LoVo (cell line): ENCODE measurements around the gene LRRC2.

Source experiments
- DNase-seq: peaks from one replicate; pipeline ENCODE4 v3.0.0-alpha.2; 2016; ENCODE audit warnings: low spot score

The LRRC2 gene

DNA sequence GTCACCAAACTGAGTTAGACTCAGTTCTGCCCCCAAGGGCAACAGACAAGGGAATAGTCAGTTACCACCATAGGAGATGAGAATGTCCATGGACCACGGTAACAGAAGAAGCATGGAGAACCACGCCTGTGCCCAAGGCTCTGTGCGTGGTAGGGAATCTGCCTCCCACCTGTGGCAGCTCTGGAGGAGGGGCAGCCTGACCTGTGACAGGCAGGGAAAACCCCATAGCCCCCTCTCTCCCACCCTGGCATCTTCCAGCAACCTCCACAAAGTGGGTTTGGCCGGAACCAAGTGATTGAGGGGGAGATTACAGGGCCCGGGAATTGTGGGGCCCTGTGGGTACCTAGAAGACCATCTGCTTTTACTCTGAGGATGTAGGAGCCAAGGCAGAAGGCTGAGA is 87.1 kb downstream of the LRRC2 start:
- no peak for DNase-seq

- DNase-seq: no peak
Measured at GRCh38 chr3:46478341-46478740, 87.8 kb downstream of the LRRC2 start.

GRCh38 chr3:46477756-46478155 is 88.3 kb downstream of the LRRC2 start:
- no peak for DNase-seq

DNA sequence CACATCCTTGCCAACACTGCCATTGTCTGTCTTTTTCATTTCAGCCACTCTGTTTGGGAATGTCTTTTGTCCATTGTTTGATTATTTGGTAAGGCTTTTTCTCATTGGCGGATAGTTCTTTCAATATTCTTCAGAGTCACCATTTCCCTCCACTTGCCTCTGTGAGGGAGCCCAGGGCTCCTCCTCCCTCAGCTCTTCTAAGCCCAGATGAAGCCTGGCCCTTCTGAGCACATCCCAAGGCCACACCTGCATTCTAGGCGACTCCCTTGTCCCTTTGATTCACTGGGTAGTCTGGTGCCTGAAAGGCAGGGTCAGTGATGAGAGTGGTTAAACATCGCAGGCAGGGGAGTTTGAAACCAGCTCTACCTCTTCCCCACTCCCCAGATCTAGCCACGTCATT is 89.0 kb downstream of the LRRC2 start:
- DNase-seq: no peak

DNA sequence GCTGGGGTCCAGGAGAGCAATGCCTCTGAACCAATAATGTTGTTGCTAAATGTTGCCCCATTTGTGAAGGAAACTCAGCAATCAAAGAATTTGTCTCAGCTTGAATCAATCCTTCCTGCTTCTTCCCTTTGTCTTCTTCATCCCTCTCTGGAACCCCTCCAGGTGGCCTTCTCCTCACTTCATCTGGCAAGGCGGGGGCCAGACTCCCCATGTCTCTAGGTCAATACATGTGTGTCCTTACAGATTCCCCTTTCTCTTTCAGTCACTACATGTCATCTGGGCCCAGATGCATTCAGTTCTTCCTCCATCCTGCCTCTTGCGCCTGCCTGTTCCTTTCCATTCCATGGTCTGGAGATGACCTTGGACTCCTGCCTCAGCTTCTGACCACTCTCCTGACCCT is 93.4 kb downstream of the LRRC2 start:
- no peak for DNase-seq

DNA sequence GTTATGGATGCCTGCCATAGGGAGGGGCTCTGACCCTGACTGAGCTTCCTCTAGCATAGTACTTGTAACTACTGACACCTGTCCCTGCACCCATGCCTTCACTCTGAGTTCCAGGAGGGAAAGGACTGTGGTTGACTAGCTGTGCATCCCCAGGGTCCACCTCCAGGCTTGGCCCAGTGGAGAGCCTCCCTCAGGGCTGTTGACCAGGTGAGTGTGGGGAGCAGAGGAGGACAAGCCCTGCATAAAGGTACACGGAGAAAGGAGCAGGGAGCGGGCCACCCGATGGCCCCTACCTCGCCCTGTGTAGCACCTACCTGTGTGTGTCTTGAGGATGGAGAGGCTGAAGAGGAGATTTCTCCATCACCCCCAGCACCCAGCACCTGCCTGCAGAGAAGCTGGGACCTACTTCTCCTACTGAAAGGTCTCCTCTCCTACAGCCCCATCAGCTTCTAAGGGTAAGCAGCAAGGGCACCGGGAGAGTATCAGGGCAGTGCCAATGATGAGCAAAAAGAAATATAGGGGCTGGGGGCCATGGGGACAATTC is 94.7 kb downstream of the LRRC2 start:
- DNase-seq: no peak

DNA sequence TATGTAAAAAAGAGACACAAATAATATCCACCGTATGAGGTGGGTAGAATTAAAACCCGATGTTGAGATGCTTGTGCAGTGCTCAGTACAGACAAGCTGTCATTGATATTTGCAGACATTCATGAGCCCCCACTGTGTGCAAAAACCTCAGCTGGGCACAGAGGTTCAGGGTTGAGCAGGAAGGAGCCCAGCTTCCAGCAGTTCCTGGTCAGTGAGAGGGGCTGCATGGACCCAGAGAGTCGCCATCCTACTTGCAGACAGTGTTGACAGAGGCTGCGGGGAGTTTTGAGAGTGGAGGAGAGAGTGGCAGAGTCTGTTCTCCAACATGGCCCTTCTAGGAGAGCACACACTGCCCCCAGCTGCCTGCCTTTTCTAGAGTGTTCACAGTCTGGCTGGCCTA is 95.3 kb downstream of the LRRC2 start:
- no peak for DNase-seq

DNA sequence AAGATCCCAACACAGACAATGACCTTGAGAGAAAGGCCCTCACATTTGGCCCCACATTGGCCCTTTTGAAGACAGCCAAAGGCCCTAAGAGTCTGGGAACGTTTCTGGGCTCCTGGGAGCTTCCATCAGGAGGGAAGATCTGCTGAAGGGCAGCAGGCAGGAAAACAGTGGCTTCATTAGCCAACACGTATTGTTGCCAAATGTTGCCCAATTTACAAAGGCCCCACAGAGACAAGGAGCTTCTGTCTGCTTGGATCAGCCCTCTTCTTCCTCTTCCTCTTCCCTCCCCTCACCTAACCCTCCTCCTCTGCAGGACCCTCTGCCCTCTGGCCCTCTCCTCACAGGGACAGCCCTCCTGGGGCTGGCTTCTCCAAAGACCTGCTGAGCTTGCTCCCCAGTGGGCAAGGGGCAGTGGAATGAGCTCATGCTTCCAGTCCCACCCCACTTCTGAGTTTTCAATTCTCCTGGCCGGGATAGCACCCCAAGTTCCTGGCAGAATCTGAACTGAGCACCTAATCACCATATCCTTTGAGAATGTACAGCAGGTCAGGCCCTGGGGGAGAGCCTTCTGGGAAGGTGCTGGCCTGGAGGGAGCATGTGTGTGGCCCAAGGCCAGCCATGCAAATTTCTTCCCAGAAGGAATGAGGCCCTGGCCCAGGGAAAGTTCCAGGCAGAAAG is 96.3 kb downstream of the LRRC2 start:
- DNase-seq: no peak

DNA sequence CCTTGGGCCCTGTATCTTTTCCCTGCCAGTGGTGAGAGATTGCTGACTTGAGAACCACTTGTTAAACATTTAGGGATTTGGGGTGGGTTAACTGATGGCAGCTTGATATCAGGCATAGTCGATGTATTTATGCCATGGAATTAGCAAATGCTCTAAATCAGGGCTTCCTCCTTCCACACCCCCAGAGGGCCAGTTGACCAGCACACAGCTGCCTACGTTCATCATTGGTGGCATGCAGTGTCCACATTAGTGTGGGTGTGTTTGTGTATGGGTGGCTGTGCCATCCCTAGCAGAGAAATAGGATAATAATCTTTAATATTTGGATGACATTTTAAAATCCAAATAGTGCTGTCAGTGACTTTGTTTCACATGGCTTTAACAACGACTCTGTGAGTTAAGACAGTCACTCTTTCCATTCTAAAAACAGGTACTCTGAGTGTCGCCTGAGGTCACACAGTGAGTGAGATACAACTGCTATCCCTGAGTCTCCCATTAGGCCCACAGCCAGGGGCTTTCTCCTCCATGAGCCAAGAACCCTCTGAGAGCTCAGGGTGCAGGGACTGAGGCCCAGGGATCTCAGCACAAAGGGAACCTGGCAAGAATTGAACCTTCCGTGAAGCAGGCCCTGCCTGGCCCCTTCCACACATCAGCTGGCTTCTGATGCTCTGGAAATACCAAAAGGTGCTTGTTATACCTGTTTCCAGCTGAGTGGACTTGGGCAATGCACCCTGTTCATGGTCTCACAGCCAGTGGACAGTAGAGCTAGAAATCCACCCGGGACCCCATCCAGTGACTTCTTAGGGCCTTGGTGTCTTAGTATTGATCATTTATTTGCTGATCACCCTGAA is 97.1 kb downstream of the LRRC2 start:
- DNase-seq: no peak

GRCh38 chr3:46467562-46467961 is 98.5 kb downstream of the LRRC2 start:
- no peak for DNase-seq

DNA sequence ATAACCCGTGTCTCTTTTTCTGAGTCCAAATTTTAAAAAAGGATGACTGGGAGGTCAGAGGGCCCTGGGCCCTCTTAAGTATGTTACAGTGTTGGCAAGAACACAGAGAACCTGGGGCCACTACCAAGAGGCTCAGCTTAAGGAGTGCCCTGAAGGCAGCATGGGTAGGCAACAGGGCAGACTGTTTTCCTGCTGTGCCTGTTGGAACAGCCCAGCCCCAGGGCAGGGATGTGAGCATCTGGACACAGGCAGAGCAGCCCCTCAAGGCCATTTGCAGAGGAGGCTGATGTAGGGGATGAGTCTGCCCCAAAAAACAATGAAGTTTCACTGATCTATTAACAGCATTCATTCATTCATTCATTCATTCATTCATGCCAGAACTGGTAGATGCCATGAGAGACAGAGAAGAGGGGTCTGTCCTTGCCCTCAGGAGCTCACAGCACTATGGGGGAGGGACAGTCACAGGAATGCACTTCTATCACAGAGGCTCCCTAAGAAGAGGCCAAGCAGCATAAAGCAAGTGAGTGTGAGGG is 99.2 kb downstream of the LRRC2 start:
- no peak for DNase-seq

GRCh38 chr3:46466273-46466672 is 99.8 kb downstream of the LRRC2 start:
- DNase-seq: no peak
